Measurements from ENCODE around the gene EEF2KMT. TPM values are rescaled to one million over a fixed set of nuclear protein-coding genes. Genes with fewer than 3 reads are reported as not detected.
A peak's percentile ranks its signal among the peaks of the same experiment; 100 is the strongest.

Gene EEF2KMT
- total and polyA plus RNA-seq, 2 of the 13 experiments (the other 11 are each of a cell fraction or from before 2014, with no cell fraction given), result 10.7 to 26.9 TPM

- TF ChIP-seq ZNF446 (CRISPR knock-in tag; IDR thresholded peaks at IDR 0.05), result peak; percentile 84; the same call in 1 of the 2 replicates
- 0 out of 2 replicates have a peak, but pooled peaks have one; percentile 57 for TF ChIP-seq ZBTB4 (CRISPR knock-in tag; IDR thresholded peaks at IDR 0.05; ENCODE audit: borderline replicate concordance)
- peak; percentile 55; the same call in 1 of the 2 replicates for TF ChIP-seq NKX3-1 (CRISPR knock-in tag; IDR thresholded peaks at IDR 0.05)
- 0 out of 2 replicates have a peak, but pooled peaks have one; percentile 80 for TF ChIP-seq ZFYVE20 (CRISPR knock-in tag; IDR thresholded peaks at IDR 0.05; ENCODE audit: borderline replicate concordance, low read depth)
- TF ChIP-seq ZNF761 (CRISPR knock-in tag; conservative IDR thresholded peaks at IDR 0.05), result peak; percentile 90; the same call in 1 of the 2 replicates
- TF ChIP-seq NR0B2 (CRISPR knock-in tag; IDR thresholded peaks at IDR 0.05), result peak; percentile 98
- 0 out of 2 replicates have a peak, but pooled peaks have one; percentile 54 for TF ChIP-seq MIER3 (CRISPR knock-in tag; IDR thresholded peaks at IDR 0.05; ENCODE audit: borderline replicate concordance)
- 0 out of 2 replicates have a peak, but pooled peaks have one; percentile 56 for TF ChIP-seq ZBTB38 (CRISPR knock-in tag; IDR thresholded peaks at IDR 0.05)
- peak; percentile 24; the same call in 1 of the 2 replicates for TF ChIP-seq CBFB (CRISPR knock-in tag; IDR thresholded peaks at IDR 0.05)
- 0 out of 2 replicates have a peak, but pooled peaks have one; percentile 9 for TF ChIP-seq HOMEZ (CRISPR knock-in tag; IDR thresholded peaks at IDR 0.05; ENCODE audit: low read depth)
- 0 out of 2 replicates have a peak, but pooled peaks have one; percentile 32 for TF ChIP-seq KDM3A (CRISPR knock-in tag; IDR thresholded peaks at IDR 0.05; ENCODE audit: low read depth)
- TF ChIP-seq ETV5 (CRISPR knock-in tag; IDR thresholded peaks at IDR 0.05; ENCODE audit: borderline replicate concordance), result peak; percentile 60; the same call in 1 of the 2 replicates
- TF ChIP-seq MED8 (CRISPR knock-in tag; IDR thresholded peaks at IDR 0.05; ENCODE audit: insufficient replicate concordance), result peak; percentile 88
- peak; percentile 76 for TF ChIP-seq ZNF331 (CRISPR knock-in tag; IDR thresholded peaks at IDR 0.05)
- peak; percentile 91 for TF ChIP-seq TAF1 (CRISPR knock-in tag; IDR thresholded peaks at IDR 0.05)
- TF ChIP-seq TEAD2 (CRISPR knock-in tag; IDR thresholded peaks at IDR 0.05), result peak; percentile 86
- TF ChIP-seq MED13 (CRISPR knock-in tag; IDR thresholded peaks at IDR 0.05), result peak; percentile 70; the same call in 1 of the 2 replicates
- peak; percentile 82; the same call in 1 of the 2 replicates for TF ChIP-seq NRL (CRISPR knock-in tag; IDR thresholded peaks at IDR 0.05; ENCODE audit: borderline replicate concordance)
- TF ChIP-seq ZNF691 (CRISPR knock-in tag; IDR thresholded peaks at IDR 0.05; ENCODE audit: borderline replicate concordance, low read depth), result peak; percentile 13; the same call in 1 of the 2 replicates
- peak; percentile 81; the same call in 1 of the 2 replicates for TF ChIP-seq ZNF709 (CRISPR knock-in tag; IDR thresholded peaks at IDR 0.05)
- TF ChIP-seq E2F1 (CRISPR knock-in tag; IDR thresholded peaks at IDR 0.05), result peak; percentile 83
- peak; percentile 94 for TF ChIP-seq ZNF713 (CRISPR knock-in tag; IDR thresholded peaks at IDR 0.05)
Observed at GRCh38 chr16:5097470-5098220, at the start of gene EEF2KMT (continued).
